SK-N-SH (cell line): Measurements from ENCODE around the gene PLCH1. TPM values are rescaled to one million over a fixed set of nuclear protein-coding genes. Genes with fewer than 3 reads are reported as not detected.

Experiments used
- CTCF ChIA-PET: fragments of 300-600, 350-600 bp; formaldehyde crosslinking; extraction: SDS; loops from one replicate; lab custom pipeline; 2021; lab: Yijun Ruan, JAX
- POLR2A ChIA-PET: fragments of 350-600 bp; sonication (Branson Sonifier 250); formaldehyde crosslinking; extraction: SDS; loops from one replicate; lab custom pipeline; 2020; ENCODE audit warnings: antibody characterized with exemption, inconsistent platforms; lab: Yijun Ruan, JAX
- DNase-seq: peaks from one replicate; pipeline ENCODE4 v3.0.0; 2012
- H2AFZ ChIP-seq: fragments of 200-600 bp; sonication (generic); 2 replicates; pipeline ENCODE4 v1.8.1; 2016; ENCODE audit warnings: antibody characterized with exemption, mild to moderate bottlenecking, low read depth
- H3F3A ChIP-seq: fragments of 200-600 bp; sonication (generic); replicated peaks from 2 replicates; pipeline ENCODE3; 2016; ENCODE audit warnings: antibody characterized with exemption, mild to moderate bottlenecking; ENCODE audit not compliant: insufficient read depth
- H3K27ac ChIP-seq, 2 experiments: fragments of 200-500 bp in 1 of 2; fragments of 200-600 bp in 1 of 2; sonication (Bioruptor generic) in 1 of 2; sonication (generic), shearing (Covaris generic) in 1 of 2; 2 replicates each; pipeline versions ENCODE4 v1.5.1 to v1.6.1; 2014 to 2016; ENCODE audit warnings: low read depth in 2 of 2, inconsistent platforms in 1 of 2, low read length in 1 of 2, mild to moderate bottlenecking in 1 of 2, mixed read lengths in 1 of 2
- H3K27me3 ChIP-seq: fragments of 200-600 bp; sonication (generic), shearing (Covaris generic); 2 replicates; pipeline ENCODE4 v1.6.1; 2016; ENCODE audit warnings: mixed run types; ENCODE audit not compliant: insufficient read depth
- H3K36me3 ChIP-seq, 2 experiments: fragments of 200-500 bp in 1 of 2; fragments of 200-600 bp in 1 of 2; sonication (Bioruptor generic) in 1 of 2; sonication (generic) in 1 of 2; replicated peaks in 1 of 2; 2 replicates each; pipeline versions ENCODE3 to v1.5.1; 2014 to 2016; ENCODE audit warnings: low read length in 1 of 2, mild to moderate bottlenecking in 1 of 2; ENCODE audit not compliant: insufficient read depth in 2 of 2, control insufficient read depth in 1 of 2
- H3K4me1 ChIP-seq, 2 experiments: fragments of 200-500 bp in 1 of 2; fragments of 200-600 bp in 1 of 2; sonication (Bioruptor generic) in 1 of 2; sonication (generic), shearing (Covaris generic) in 1 of 2; 2 replicates each; pipeline versions ENCODE4 v1.5.1 to v1.6.1; 2014 to 2016; ENCODE audit warnings: low read depth in 1 of 2, low read length in 1 of 2, mixed run types in 1 of 2; ENCODE audit not compliant: insufficient read depth in 2 of 2, control insufficient read depth in 1 of 2
- H3K4me2 ChIP-seq: fragments of 200-600 bp; sonication (generic), shearing (Covaris generic); 2 replicates; pipeline ENCODE4 v1.6.1; 2017; ENCODE audit warnings: mixed run types
- H3K4me3 ChIP-seq, 2 experiments: fragments of 200-500 bp in 1 of 2; fragments of 200-600 bp in 1 of 2; sonication (Bioruptor generic) in 1 of 2; sonication (generic), shearing (Covaris generic) in 1 of 2; 2 replicates each; pipeline versions ENCODE4 v1.5.1 to v1.8.1; 2014 to 2016; ENCODE audit warnings: low read depth in 2 of 2, inconsistent platforms in 1 of 2, low read length in 1 of 2, mild to moderate bottlenecking in 1 of 2, mixed read lengths in 1 of 2, moderate library complexity in 1 of 2
- H3K79me2 ChIP-seq: fragments of 200-600 bp; sonication (generic); 2 replicates; pipeline ENCODE4 v1.8.1; 2017; ENCODE audit warnings: mild to moderate bottlenecking; ENCODE audit not compliant: insufficient read depth
- H3K9ac ChIP-seq: fragments of 200-600 bp; sonication (generic); 2 replicates; pipeline ENCODE4 v1.6.1; 2017; ENCODE audit warnings: mixed run types
- H3K9me2 ChIP-seq: fragments of 200-600 bp; sonication (generic); 2 replicates; pipeline ENCODE4 v1.6.1; 2017; ENCODE audit warnings: mixed run types
- H3K9me3 ChIP-seq: fragments of 200-600 bp; sonication (generic); 2 replicates; pipeline ENCODE4 v1.6.1; 2017; ENCODE audit warnings: mixed run types, mild to moderate bottlenecking, moderate library complexity
- H4K20me1 ChIP-seq: fragments of 200-600 bp; sonication (generic); 2 replicates; pipeline ENCODE4 v1.6.1; 2017; ENCODE audit warnings: mild to moderate bottlenecking, mixed run types; ENCODE audit not compliant: insufficient read depth
- EZH2phosphoT487 ChIP-seq: fragments of 200-600 bp; sonication (generic); IDR thresholded peaks from 2 replicates; pipeline ENCODE4 v1.6.1; 2017; ENCODE audit warnings: low read depth, mixed run types, mild to moderate bottlenecking, antibody characterized with exemption, moderate library complexity, borderline replicate concordance
- GABPA ChIP-seq: IDR thresholded peaks from 2 replicates; pipeline ENCODE4 v1.4.0; 2012; ENCODE audit warnings: low read depth, mild to moderate bottlenecking
- JUND ChIP-seq: IDR thresholded peaks from 2 replicates; pipeline ENCODE4 v1.4.0; 2012
- MEF2A ChIP-seq: IDR thresholded peaks from 2 replicates; pipeline ENCODE4 v1.4.0; 2012; ENCODE audit warnings: low read depth, borderline replicate concordance
- NRF1 ChIP-seq: IDR thresholded peaks from 2 replicates; pipeline ENCODE4 v1.6.1; 2012; ENCODE audit warnings: low read depth, mild to moderate bottlenecking, low read length
- RAD21 ChIP-seq: IDR thresholded peaks from 2 replicates; pipeline ENCODE4 v1.6.1; 2012; ENCODE audit warnings: mild to moderate bottlenecking, low read length
- RXRA ChIP-seq: IDR thresholded peaks from 2 replicates; pipeline ENCODE4 v1.4.0; 2012; ENCODE audit warnings: low read depth, mild to moderate bottlenecking, borderline replicate concordance
- SIN3A ChIP-seq: IDR thresholded peaks from 2 replicates; pipeline ENCODE4 v1.6.1; 2012; ENCODE audit warnings: low read depth, mild to moderate bottlenecking, low read length, moderate library complexity, borderline replicate concordance
- SMC3 ChIP-seq: IDR thresholded peaks from 2 replicates; pipeline ENCODE4 v1.6.1; 2012; ENCODE audit warnings: low read depth, low read length, improper control_type of control experiment
- WGBS: methylation state at CpG from one replicate; pipeline ENCODE4 v1.1.6; 2017; ENCODE audit warnings: low lambda C conversion rate; 5-methylcytosine and 5-hydroxymethylcytosine counted together
- polyA plus RNA-seq, 3 experiments: library from polyadenylated mRNA; depleted of rRNA; stranded (reverse); fragments of >200 nt; gene quantifications; 2 replicates each; pipeline ENCODE4 v1.2.3, GENCODE V29; 2012
- TF ChIP-seq, protein P1 (sequence below): fragments of 200-600 bp; sonication (generic); IDR thresholded peaks from 2 replicates; pipeline ENCODE4 v1.6.1; 2017; ENCODE audit warnings: antibody characterized with exemption, mild to moderate bottlenecking, moderate library complexity
- TF ChIP-seq, protein P2 (sequence below): fragments of 150-350 bp; IDR thresholded peaks from 2 replicates; pipeline ENCODE4 v1.6.1; 2017; ENCODE audit warnings: antibody characterized with exemption, low read length, low read depth, borderline replicate concordance
- TF ChIP-seq, protein P3 (sequence below): IDR thresholded peaks from 2 replicates; pipeline ENCODE4 v1.4.0; 2012; ENCODE audit warnings: low read depth, borderline replicate concordance
- TF ChIP-seq, protein P4 (sequence below): IDR thresholded peaks from 2 replicates; pipeline ENCODE4 v1.4.0; 2012; ENCODE audit warnings: low read depth, borderline replicate concordance

Gene PLCH1
- polyA plus RNA-seq, 1 of the 3 experiments (the other 2 are of a cell fraction), result 0.26 TPM

DNA sequence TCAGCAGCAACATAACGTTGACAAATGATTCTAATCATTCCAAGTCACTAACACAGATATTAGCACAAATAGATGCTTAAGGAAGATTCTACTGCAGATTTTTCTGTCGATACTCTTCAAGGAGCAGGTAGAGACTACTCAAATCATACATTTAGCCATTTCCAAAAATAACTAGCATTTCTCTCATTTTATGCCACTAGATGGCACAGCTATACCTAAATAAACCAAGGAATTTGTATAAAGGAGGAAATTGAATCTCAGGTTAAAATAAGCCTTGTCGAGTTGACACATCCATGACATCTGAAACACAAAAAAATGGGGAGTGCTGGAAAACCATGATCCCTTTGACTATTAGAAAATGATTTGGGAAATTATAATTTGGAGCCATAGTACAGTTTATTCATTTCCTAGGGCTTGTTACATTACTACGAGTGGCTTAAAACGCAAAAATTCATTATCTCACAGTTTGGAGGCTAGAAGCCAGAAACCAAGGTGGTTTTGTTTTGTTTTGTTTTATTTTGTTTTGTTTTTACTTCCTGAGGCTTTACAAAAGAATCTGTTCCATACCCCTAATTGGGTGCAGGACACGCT lies 391.9 kb downstream of the PLCH1 start:
- no peaks in the 10 kb centered on the region for H3K36me3 ChIP-seq
- no peaks in the 10 kb centered on the region for H3K27me3 ChIP-seq
- H3K79me2 ChIP-seq, result no peaks in the 10 kb centered on the region
- no peak overlapping the region for H2AFZ ChIP-seq
- no peak overlapping the region for H3K4me2 ChIP-seq
- peak; percentile 52 for TF ChIP-seq SMC3
- TF ChIP-seq, protein P1, sequence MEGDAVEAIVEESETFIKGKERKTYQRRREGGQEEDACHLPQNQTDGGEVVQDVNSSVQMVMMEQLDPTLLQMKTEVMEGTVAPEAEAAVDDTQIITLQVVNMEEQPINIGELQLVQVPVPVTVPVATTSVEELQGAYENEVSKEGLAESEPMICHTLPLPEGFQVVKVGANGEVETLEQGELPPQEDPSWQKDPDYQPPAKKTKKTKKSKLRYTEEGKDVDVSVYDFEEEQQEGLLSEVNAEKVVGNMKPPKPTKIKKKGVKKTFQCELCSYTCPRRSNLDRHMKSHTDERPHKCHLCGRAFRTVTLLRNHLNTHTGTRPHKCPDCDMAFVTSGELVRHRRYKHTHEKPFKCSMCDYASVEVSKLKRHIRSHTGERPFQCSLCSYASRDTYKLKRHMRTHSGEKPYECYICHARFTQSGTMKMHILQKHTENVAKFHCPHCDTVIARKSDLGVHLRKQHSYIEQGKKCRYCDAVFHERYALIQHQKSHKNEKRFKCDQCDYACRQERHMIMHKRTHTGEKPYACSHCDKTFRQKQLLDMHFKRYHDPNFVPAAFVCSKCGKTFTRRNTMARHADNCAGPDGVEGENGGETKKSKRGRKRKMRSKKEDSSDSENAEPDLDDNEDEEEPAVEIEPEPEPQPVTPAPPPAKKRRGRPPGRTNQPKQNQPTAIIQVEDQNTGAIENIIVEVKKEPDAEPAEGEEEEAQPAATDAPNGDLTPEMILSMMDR, result peak; percentile 71
- TF ChIP-seq NRF1, result no peak
- peak; percentile 76 for TF ChIP-seq RAD21
- WGBS, result 41% methylated on average over 6 of the region's 6 CpGs
- no peaks in the 10 kb centered on the region for H4K20me1 ChIP-seq
- H3F3A ChIP-seq, result no peaks in the 10 kb centered on the region
- POLR2A ChIA-PET, result no interaction called here
- no peak overlapping the region for H3K4me3 ChIP-seq
- DNase-seq, result peak; percentile 31
- H3K4me1 ChIP-seq, result no peaks in the 10 kb centered on the region; a peak in 1 of 4 replicates
- H3K9ac ChIP-seq, result no peak overlapping the region
- H3K9me3 ChIP-seq, result no peaks in the 10 kb centered on the region
- no peak overlapping the region; a peak in 1 of 4 replicates for H3K27ac ChIP-seq
- no peaks in the 10 kb centered on the region for H3K9me2 ChIP-seq
- CTCF ChIA-PET, result interaction anchor here (1.0 to 4.3 kb wide), 18 partner anchors 12 to 453 kb away, joined by 3 to 86 read pairs (median 4); partner anchors contain the start of gene C3orf33

DNA sequence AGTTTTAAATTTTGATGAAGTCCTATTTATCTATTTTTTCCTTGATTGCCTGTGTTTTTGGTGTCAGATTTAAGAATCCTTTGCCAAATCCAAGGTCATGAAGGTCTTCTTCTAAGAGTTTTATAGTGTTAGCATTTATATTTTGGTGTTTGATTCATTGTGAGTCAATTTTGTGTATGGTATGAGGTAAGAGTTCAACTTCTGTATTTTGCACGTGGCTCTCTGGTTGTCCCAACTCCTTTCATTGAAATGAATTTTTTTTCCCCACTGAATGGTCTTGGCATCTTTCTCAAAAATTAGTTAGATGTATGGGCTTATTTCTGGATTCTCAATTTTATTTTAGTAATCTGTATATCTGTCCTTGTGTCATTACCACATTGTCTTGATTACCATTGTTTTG lies 394.3 kb downstream of the PLCH1 start:
- no peak overlapping the region for H2AFZ ChIP-seq
- H3K4me3 ChIP-seq, result no peak overlapping the region
- H3K36me3 ChIP-seq, result no peaks in the 10 kb centered on the region
- ChIA-PET CTCF (interaction anchor here (1.7 to 3.4 kb wide), 2 partner anchors 7 to 351 kb away, joined by 4 to 14 read pairs; no protein-coding TSS in a partner anchor), POLR2A (no interaction called here)
- H4K20me1 ChIP-seq, result no peaks in the 10 kb centered on the region
- H3K9me2 ChIP-seq, result no peaks in the 10 kb centered on the region
- no peaks in the 10 kb centered on the region for H3K79me2 ChIP-seq
- TF ChIP-seq JUND, result no peak
- H3K9ac ChIP-seq, result no peak overlapping the region
- WGBS, result 48% methylated on average over 1 of the region's 1 CpG
- no peaks in the 10 kb centered on the region for H3K4me1 ChIP-seq
- DNase-seq, result no peak
- H3K27ac ChIP-seq, result no peak overlapping the region
- H3K4me2 ChIP-seq, result no peak overlapping the region
- no peaks in the 10 kb centered on the region for H3K27me3 ChIP-seq
- no peaks in the 10 kb centered on the region for H3F3A ChIP-seq
- no peaks in the 10 kb centered on the region for H3K9me3 ChIP-seq

DNA sequence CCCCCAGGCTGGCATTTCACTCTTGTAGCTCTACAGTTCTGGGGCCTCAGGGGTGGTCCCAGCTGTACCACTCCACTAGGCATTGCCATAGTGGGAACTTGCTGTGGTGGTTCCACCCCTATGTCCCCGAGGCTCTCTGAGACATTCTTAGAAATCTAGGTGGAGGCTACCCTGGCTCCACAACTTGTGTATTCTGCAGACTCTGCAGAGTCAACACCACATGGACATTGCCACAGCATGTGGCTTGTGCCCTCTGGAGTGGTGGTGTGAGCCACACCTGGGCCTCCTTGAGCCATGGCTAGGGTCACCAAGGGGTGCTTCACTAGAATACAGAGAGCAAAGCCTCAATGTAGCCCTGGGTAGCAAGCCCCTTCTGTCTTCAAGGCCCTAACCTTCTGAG lies 397.0 kb downstream of the PLCH1 start:
- Histone ChIP-seq H3K27me3 (no peaks in the 10 kb centered on the region), H3K4me1 (no peaks in the 10 kb centered on the region), H3K4me3 (no peak overlapping the region), H3K4me2 (no peak overlapping the region), H3K36me3 (no peaks in the 10 kb centered on the region), H3K9me3 (no peaks in the 10 kb centered on the region), H4K20me1 (no peaks in the 10 kb centered on the region), H3K27ac (no peak overlapping the region), H3K9ac (no peak overlapping the region), H3K79me2 (no peaks in the 10 kb centered on the region), H3F3A (no peaks in the 10 kb centered on the region), H3K9me2 (no peaks in the 10 kb centered on the region), H2AFZ (no peak overlapping the region)
- 20% methylated on average over 1 of the region's 1 CpG for WGBS
- DNase-seq, result no peak
- no peak for TF ChIP-seq SMC3
- TF ChIP-seq GABPA, result no peak
- no peak for TF ChIP-seq EZH2phosphoT487
- TF ChIP-seq NRF1, result no peak
- TF ChIP-seq, protein P2, sequence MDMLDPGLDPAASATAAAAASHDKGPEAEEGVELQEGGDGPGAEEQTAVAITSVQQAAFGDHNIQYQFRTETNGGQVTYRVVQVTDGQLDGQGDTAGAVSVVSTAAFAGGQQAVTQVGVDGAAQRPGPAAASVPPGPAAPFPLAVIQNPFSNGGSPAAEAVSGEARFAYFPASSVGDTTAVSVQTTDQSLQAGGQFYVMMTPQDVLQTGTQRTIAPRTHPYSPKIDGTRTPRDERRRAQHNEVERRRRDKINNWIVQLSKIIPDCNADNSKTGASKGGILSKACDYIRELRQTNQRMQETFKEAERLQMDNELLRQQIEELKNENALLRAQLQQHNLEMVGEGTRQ, result no peak
- TF ChIP-seq, protein P3, sequence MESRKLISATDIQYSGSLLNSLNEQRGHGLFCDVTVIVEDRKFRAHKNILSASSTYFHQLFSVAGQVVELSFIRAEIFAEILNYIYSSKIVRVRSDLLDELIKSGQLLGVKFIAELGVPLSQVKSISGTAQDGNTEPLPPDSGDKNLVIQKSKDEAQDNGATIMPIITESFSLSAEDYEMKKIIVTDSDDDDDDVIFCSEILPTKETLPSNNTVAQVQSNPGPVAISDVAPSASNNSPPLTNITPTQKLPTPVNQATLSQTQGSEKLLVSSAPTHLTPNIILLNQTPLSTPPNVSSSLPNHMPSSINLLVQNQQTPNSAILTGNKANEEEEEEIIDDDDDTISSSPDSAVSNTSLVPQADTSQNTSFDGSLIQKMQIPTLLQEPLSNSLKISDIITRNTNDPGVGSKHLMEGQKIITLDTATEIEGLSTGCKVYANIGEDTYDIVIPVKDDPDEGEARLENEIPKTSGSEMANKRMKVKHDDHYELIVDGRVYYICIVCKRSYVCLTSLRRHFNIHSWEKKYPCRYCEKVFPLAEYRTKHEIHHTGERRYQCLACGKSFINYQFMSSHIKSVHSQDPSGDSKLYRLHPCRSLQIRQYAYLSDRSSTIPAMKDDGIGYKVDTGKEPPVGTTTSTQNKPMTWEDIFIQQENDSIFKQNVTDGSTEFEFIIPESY, result no peak
- no peak for TF ChIP-seq SIN3A
- no peak for TF ChIP-seq RXRA
- TF ChIP-seq, protein P4, sequence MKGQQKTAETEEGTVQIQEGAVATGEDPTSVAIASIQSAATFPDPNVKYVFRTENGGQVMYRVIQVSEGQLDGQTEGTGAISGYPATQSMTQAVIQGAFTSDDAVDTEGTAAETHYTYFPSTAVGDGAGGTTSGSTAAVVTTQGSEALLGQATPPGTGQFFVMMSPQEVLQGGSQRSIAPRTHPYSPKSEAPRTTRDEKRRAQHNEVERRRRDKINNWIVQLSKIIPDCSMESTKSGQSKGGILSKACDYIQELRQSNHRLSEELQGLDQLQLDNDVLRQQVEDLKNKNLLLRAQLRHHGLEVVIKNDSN, result no peak
- TF ChIP-seq MEF2A, result no peak
- ChIA-PET CTCF (interaction anchor here (1.8 to 3.4 kb wide), 2 partner anchors 35 to 354 kb away, joined by 4 to 14 read pairs; no protein-coding TSS in a partner anchor), POLR2A (no interaction called here)
